Myocyte (in vitro differentiated cells): Measurements from ENCODE around the gene AGTPBP1. TPM values are rescaled to one million over a fixed set of nuclear protein-coding genes. Genes with fewer than 3 reads are reported as not detected.
"Not testable (repeated sequence)": the region's sequence is repeated elsewhere in the genome, so short reads cannot be mapped to it uniquely, and the experiment has no call there.

Experiments
- DNase-seq: peaks from one replicate; pipeline ENCODE4 v3.0.0-alpha.2; 2012; ENCODE audit warnings: low read depth
- polyA plus RNA-seq: library from polyadenylated mRNA; unstranded; fragments of >200 nt; gene quantifications from one replicate; pipeline ENCODE4 v1.2.1, GENCODE V29; 2012; ENCODE audit warnings: missing spikeins
- total RNA-seq: library from RNA; depleted of rRNA; stranded (reverse); fragments of >200 nt; gene quantifications from 2 replicates; pipeline ENCODE4 v1.2.3, GENCODE V29; 2014

Gene AGTPBP1, protein sequence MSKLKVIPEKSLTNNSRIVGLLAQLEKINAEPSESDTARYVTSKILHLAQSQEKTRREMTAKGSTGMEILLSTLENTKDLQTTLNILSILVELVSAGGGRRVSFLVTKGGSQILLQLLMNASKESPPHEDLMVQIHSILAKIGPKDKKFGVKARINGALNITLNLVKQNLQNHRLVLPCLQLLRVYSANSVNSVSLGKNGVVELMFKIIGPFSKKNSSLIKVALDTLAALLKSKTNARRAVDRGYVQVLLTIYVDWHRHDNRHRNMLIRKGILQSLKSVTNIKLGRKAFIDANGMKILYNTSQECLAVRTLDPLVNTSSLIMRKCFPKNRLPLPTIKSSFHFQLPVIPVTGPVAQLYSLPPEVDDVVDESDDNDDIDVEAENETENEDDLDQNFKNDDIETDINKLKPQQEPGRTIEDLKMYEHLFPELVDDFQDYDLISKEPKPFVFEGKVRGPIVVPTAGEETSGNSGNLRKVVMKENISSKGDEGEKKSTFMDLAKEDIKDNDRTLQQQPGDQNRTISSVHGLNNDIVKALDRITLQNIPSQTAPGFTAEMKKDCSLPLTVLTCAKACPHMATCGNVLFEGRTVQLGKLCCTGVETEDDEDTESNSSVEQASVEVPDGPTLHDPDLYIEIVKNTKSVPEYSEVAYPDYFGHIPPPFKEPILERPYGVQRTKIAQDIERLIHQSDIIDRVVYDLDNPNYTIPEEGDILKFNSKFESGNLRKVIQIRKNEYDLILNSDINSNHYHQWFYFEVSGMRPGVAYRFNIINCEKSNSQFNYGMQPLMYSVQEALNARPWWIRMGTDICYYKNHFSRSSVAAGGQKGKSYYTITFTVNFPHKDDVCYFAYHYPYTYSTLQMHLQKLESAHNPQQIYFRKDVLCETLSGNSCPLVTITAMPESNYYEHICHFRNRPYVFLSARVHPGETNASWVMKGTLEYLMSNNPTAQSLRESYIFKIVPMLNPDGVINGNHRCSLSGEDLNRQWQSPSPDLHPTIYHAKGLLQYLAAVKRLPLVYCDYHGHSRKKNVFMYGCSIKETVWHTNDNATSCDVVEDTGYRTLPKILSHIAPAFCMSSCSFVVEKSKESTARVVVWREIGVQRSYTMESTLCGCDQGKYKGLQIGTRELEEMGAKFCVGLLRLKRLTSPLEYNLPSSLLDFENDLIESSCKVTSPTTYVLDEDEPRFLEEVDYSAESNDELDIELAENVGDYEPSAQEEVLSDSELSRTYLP
- total RNA-seq: 4.0 and 6.2 TPM in 2 replicates
- polyA plus RNA-seq: 1.3 TPM

DNA sequence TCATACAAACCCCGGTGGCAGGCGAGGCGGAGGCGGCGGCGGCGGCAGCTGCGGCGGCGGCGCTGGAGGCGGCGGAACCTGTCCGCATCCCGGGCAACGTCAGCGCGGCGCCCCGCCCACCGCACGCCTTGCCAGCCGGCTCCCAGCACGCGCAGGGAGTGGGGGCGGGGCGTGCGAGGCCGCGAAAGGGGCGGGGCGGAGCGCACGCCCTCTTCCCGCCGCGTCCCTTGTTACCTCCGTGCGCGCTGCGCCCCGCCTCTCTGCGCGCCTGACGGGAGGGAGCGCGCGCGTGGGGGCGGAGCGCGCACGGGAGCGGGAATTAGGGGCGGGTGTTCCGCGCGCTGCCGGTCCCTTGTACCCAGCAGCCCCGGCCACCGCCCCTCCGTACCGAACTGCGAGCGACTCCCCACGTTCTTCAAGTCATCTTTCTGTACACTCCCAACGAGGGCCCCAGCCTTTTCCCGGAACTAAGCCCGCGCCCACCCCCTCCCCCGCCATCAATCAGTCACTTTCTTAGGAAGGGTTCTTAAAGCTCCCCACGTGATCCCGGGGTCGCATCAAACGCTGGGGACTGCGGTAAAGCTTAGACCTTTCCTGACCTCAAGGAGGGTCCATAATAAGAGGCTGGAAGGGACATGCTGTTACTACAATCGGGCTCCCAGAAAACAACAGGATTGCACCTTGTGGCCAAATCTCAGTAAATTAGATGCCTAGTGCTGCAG lies at the start of gene AGTPBP1:
Gene AGTPBP1, minus strand, starts transcription at position 80 of the 722 bp plus-strand sequence. CDS start 29,421 bp downstream, outside the sequence.
- DNase-seq: peak; percentile 93

DNA sequence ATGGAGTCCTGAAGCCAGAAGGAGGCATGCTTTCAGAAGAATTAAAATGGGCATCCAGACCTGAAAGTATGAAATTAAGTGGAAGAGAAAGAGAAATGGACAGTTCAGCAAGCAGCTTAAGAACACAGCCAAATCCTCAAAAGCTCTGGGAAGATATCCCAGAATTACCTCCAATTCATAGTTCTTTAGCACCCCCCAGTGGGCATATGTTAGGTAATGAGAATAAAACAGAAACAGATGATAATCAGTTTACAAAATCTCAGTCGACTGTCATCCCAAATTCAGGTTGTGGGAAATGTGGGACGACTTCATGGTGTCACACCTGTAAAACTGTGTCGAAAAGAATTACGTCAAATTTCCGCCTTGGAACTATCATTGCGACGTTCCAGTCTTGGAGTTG lies 44.4 kb upstream of the AGTPBP1 start:
- not testable (repeated sequence) for DNase-seq

DNA sequence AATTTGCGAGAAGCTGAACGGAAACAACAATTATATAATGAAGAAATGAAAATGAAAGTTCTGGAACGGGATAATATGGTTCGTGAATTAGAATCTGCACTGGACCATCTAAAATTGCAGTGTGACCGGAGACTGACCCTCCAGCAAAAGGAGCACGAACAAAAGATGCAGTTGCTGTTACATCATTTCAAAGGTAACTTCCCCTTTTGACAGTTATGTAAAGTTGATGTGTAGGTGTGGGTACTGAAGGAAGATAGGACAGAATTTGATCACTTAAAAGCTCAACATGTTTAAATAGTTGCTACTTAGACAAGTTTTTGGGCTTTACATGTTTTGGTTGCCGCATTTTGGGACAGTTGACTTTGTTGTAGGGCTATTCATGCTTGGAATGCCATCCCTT lies 32.1 kb upstream of the AGTPBP1 start:
- DNase-seq: not testable (repeated sequence)

DNA sequence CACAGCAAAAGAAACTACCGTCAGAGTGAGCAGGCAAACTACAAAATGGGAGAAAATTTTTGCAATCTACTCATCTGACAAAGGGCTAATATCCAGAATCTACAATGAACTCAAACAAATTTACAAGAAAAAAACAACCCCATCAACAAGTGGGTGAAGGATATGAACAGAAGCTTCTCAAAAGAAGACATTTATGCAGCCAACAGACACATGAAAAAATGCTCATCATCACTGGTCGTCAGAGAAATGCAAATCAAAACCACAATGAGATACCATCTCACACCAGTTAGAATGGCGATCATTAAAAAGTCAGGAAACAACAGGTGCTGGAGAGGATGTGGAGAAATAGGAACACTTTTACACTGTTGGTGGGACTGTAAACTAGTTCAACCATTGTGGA lies 20.0 kb upstream of the AGTPBP1 start:
- DNase-seq: not testable (repeated sequence)

DNA sequence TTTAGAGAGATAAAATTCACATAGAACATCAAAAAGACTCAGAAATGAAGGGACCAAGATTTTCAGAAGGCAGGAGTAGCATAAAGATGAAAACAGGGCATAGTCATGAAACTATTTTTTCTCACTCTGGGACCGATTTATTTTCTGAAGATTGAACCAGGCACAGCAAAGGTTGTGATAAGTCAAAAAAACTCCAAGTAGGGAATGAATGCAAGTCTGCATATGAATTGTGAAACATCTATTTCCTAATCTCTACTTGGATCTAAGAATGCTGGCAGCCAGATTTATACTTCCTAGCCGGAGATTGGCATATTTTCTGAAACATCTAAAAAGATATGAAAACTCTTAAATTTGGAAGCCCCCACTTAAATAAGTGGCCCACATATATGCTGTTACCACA lies 16.0 kb upstream of the AGTPBP1 start:
- DNase-seq: not testable (repeated sequence)

DNA sequence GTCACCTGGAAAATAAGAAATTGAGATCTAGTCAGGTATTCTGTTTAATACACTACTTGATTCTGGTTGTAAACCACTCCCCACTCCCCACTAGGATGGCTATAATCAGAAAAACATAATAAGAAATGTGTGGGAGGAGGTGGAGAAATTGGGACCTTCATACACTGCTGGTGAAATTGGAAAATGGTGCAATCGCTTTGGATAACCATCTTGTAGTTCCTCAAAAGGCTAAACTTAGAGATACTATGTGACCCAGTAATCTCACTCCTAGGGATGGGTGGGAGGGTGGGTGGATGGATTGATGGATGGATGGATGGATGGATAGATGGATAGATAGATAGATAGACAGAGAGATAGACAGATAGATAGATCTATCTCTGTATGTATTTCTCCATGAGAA lies 14.5 kb upstream of the AGTPBP1 start:
- not testable (repeated sequence) for DNase-seq

DNA sequence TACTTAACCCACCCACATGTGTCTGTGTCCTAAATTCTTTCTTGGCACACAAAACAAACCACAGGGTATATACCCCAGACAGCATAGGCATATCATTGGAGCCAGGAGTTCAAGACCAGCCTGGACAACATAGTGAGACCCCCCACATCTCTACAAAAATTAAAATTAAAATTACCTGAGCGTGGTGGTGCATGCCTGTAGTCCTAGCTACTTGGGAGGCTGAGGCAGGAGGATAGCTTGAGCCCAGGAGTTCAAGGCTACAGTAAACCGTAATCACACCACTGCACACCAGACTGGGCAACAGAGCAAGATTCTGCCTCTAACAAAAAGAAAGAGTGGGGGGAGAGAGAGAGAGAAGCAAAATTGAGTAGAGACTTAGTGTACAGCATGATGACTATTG lies 4.6 kb upstream of the AGTPBP1 start:
- no peak for DNase-seq

DNA sequence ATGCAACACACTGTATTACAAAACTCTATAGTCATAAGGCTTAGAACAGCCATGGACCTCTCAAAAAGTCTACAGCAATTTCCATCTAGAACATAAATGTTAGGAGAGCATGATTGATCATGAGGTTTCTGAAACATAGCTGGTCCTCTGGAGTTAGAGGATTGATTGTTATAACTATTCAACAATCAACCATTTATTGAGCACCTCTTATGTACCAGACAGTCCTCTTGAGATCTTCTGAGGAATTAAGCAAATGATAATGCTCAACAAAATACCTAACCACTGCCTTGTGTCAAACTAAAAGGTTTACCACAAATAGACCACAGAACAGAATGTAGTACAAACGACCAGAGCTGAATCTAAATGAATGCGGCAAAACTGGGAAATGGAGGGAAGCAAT lies 3.4 kb upstream of the AGTPBP1 start:
- no peak for DNase-seq

DNA sequence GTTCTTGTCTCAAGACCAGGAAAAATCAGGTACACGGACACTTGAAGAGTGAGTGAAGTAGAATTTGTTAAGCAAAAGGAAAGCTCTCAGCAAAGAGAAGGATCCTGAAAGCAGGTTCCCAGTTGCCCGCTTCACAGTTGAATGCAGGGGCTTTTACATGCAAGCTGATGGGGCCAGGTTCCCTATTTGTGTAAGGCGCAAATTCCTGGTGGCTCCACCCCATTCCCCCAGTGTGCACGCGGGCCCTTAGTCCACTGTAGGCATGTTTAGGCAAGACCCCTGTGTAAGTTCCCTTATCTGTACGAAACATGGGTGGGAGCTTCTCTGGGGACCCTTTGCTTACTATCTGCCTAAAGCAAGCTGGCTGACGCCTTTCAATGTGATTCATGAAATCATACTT lies 2.7 kb upstream of the AGTPBP1 start:
- DNase-seq: no peak

DNA sequence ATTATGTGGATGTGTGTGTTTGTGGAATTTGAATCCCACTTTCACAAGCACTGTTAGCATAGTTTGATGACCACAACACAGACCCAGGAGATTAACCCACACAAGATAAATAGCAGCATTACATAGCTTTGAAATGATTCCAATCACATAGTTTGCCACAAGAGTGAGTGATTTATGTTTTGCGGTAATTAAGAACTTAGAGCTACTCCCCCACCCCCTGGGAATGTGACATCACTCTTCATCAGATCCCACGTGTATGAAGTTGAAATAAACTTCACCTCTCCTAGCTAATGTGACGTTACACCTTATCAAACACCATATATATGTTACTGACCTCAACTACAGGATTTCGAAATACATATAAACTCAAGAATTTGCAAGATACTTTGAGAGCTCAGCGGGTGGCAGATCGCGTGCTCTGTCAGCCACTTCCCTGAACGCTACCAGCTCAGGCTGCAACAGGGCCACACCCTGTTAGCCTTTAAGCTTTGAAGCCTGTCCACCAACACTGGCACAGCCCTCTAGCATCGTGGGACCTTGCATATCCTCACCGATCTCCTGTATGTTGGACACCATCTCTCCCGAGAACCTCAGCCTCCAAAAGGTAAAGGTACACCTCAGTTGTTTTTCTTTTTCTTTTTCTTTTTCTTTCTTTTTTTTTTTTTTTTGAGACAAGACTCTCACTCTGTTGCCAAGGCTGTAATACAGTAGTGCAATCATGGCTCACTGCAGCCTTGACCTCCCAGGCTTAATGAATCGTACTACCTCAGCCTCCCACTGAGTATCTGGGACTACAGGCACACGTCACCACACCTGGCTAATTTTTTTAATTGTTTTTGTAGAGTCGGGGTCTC lies 1.7 kb upstream of the AGTPBP1 start:
- DNase-seq: peak; percentile 77

DNA sequence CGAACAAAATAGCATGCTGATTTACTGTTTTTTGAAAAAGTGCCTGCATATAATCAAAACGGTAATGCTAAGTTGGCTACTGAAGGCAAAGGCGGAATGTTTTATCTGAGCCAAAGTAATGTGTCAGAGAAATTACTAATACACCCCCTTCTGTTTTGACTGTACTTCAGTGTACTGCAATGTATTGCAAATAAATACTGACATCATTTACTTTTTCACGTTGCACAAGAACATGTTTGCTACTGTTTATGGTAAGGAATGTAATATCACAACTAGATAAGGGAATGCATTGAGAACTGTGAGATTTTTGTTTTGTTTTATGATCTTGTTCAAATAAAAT lies 813 bp upstream of the AGTPBP1 start:
- no peak for DNase-seq

DNA sequence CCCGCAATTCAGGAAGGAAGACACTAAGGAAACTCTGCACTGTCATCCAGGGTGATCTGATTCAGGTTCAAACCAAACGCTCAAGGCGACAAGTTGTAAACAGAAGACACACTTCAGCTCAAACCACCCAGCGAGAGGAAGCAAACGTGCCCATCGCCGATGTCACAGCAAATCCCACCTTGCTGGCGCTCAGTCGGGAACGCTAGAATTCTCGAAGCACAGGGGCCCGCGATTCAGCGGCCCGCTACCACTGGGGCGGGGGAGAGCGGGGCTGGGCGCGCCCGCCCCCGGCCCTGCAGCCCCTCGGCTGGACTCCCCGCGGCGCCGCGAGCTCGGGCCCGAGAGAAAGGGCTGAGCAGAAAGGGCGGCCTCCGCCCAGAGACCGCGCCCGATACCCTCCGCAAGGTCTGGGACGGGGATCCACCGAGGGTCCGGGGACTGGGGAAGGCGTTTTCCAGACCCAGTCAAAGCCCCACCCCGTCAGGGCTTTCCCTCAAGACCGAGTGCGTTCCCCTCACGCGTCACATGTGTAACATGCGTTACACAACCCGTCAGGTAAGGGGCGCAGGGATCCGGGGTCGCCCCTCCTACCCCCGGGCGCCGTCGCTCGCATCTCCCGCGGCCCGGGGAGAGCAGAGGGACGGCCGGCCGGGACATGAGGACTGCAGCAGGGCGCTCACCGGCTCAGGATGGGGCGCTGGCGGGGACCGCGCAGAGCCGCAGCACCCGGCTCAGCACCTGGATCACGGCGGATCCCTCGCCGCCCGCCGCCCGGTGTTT lies 469 bp downstream of the AGTPBP1 start:
- DNase-seq: peak; percentile 8

DNA sequence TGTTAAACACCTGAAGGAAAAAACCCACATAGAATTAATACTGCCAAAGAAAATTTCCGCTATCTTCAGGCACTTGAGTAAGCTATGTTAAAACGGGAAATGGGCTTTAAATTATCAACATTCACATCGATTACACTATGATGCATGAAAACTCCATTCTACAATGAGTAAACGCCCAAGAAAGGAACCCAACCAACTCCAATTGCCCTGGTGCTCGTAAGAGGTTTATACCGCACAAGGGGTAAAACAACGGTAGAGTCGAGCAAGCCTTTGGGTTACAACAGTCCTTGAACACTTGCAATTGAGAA lies 1.0 kb downstream of the AGTPBP1 start:
- no peak for DNase-seq

DNA sequence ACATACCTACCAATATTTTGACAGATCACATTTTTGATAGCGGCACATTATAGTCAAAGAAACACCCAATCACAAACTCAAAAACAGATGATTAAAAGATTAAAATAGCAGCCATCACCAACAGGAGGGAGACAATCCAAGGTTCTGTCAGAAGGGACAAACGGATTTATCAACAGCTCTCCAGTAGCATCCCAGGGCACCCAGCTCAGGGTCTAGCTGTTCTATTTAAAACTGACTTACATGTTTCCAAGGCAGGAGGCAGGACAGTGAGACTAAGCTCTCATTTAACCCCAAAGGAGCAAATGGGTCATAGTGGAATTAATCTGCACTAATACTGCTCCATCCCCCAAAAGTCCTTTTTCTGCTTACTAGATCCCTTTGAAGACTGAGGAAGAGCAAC lies 3.2 kb downstream of the AGTPBP1 start:
- DNase-seq: no peak

DNA sequence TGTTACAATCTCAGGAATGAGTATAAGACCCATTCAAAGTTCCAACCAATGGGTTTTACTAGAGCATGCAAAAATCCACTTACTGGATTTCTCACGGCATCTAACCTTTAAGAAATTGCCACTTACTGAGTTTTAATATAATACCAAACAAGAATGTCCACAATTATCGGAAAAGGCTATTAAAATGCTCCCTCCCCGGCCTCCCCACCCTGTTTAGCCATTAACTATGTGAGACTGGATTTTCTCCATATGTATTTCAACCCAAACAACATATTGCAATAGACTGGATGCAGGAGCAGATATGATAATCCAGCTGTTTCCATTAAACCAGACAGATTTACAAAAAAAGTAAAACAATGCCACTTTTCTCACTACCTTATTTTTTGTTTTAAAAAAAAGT lies 4.1 kb downstream of the AGTPBP1 start:
- DNase-seq: no peak

DNA sequence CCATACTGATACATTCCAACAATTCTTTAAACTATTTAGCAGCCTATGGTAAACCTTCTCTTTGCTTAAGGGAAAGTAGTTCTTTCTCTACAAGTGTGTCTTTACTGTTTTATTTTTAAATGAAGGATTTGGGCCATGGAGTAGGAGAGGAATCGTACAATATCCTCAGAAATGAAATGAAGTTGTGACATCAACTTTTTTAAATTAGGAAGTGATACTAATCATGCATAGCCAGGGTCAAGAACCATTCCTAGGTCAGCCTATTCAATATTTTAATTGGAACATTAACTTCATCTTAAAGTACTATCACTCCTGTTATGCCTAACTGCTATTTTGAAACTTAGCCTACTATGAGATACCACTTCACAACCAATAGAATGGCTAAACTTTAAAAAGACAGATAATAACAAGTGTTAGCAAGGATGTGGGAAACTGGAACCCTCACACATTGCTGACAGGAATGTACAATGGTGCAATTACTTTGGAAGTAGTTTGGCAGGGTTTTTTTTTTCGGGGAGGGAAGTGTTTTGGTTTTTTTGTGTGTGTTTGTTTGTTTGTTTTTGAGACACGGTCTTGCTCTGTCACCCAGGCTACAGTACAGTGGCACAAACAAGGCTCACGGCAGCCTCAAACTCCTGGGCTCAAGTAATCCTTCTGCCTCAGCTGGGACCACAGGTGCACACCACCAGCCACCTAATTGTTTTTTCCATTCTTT lies 10.7 kb downstream of the AGTPBP1 start:
- no peak for DNase-seq

DNA sequence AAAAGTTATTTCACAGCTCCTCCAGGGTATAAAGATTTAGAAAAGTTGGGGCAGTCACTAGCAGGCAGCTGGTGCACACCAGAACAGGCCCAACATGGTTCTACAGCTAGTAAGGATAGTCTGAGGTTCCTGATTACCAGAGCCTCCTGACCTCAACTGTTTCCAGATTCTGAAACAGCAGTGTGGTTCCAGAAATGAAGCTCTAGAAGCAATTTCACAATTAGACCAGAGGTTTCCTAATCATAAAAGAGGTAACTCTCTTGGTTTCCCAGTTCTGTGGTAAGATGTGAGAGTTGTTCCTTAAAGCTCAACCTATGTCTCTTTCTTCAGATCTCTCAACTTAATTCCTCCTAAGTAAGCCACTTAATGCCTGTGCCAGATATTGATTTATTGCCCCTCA lies 11.9 kb downstream of the AGTPBP1 start:
- DNase-seq: no peak

DNA sequence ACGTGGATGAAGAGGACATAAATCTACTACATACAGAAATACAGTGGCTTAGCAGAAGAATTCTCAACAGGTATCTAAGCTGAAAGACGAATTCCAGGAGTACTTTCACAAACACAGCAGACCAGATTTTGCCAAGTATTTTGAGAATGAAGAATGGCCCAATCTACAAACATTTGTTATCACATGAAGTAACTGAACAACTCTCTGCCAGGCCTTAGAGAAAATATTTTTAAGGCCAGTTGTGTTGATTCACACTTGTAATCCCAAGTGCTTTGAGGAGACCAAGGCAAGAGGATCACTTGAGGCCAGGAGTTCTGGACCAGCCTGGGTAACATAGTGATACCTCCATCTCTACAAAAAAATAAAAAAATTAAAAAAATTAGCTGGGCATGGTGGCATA lies 14.3 kb downstream of the AGTPBP1 start:
- no peak for DNase-seq

DNA sequence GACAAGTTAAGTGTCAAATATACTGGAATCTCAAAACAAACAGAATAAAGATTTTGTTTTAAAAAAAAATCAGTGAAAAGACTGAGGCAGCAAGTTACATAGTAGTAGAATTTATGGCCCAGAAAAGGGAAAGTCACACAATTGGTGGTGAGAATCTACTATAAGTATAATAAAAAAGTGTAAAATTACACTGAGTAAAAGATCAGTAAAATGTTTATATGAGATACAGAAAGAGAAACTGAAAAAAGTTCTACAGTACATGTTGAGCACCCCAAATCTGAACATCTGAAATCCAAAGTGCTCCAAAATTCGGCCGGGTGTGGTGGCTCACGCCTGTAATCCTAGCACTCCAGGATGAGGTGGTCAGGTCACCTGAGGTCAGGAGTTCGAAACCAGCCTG lies 15.0 kb downstream of the AGTPBP1 start:
- no peak for DNase-seq
